CD4-positive, alpha-beta T cell treated with Interleukin-15 for 4 hours (primary cell): ENCODE data around the gene PIKFYVE.
A peak's percentile ranks its signal among the peaks of the same experiment; 100 is the strongest.
"Not testable (repeated sequence)": the region's sequence is repeated elsewhere in the genome, so short reads cannot be mapped to it uniquely, and the experiment has no call there.

Source experiments
- DNase-seq: peaks from one replicate; pipeline ENCODE4 v3.0.0-alpha.2; 2020; ENCODE audit warnings: low spot score

The PIKFYVE gene

DNA sequence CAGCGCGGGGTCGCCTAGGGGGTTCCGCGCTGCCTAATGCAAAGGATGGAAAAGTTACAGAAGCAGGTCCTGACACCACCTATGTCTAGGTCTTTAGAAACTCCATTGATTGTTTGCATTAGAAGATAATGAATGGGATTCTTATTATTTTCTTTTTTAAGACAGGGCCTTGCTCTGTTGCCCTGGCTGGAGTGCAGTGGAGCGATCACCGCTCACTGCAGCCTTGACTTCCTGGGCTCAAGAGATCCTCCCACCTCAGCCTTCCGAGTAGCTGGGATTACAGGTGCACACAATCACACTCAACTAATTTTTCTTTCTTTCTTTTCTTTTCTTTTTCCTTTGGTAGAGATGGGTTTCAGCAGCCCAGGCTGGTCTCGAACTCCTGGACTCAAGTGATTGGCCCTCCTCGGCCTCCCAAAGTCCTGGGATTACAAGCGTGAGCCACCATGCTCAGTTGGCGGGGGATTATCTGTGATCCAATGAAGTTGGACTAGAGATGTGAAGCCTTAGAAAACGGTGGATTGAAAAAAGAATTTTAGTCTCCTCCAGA, 10.4 kb upstream of the PIKFYVE start:
- DNase-seq, result no peak

DNA sequence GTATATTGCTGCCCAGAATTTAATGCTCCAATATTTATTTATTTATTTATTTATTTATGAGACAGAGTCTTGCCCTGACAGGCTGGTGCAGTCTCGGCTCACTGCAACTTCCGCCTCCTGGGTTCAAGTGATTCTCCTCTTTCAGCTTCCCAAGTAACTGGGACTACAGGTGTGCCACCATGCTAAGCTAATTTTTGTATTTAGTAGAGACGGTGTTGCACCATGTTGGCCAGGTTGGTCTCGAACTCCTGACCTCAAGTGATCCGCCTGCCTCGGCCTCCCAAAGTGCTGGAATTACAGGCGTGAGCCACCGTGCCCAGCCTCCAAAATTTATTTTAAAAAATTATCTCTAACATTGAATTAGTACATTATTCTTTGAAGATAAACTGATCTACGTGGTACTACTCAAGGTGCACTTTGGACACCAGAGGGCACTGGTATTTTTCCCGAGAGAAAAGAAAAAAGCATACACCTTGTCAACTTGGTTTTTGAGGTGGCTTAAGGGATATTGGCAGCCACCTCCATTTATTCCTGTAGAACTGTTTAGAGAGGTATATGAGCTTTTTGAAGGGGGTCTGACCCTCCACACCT, 9.8 kb upstream of the PIKFYVE start:
- no peak for DNase-seq

DNA sequence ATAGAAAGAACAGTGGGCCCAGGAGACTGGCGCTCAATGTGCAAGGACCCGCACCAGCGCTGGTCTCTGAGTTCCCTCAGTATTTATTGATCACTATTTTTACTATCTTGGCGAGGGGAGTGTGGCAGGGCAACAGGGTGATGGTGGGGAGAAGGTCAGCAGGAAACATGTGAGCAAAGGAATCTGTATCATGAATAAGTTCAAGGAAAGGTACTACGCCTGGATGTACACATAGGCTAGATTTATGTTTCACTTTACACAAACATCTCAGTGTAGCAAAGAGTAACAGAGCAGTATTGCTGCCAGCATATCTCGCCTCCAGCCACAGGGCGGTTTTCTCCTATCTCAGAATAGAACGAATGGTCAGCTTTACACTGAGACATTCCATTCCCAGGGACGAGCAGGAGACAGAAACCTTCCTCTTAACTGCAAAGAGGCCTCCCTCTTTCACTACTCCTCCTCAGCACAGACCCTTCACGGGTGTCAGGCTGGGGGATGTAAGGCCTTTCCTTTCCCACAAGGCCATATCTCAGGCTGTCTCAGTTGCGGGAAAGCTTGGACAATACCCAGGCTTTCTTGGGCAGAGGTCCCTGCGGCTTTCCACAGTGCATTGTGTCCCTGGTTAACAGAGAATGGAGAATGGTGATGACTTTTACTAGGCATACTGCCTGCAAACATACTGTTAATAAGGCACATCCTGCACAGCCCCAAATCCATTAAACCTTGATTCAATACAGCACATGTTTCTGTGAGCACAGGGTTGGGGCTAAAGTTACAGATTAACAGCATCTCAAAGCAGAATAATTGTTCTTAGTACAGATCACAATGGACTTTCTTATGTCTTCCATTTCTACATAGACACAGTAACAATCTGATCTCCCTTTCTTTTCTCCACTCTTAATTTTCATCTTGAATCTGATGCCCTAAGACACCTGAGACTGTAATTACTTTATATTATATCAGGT, 8.9 kb upstream of the PIKFYVE start:
- DNase-seq, result not testable (repeated sequence)

DNA sequence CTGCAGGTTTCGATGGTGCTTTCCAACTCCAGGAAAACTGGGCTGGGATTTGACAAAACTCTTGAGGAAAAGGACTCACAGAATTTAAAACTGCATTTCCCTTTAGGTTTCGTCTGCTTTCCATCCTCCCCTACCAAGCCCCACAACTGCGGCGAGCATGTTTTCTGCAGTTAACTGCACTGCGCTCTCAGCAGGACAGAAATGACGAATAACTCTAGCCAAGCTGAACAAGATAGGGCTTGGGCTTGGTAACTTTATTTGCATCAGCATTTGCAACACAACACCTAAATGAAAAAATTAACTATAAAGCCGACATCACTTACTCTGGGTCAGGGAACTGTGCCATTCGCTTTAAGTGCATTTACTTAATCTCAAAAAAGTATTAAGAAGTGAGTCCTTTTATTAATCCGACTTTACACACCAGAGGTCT, 669 bp upstream of the PIKFYVE start:
- DNase-seq, result peak; percentile 33

DNA sequence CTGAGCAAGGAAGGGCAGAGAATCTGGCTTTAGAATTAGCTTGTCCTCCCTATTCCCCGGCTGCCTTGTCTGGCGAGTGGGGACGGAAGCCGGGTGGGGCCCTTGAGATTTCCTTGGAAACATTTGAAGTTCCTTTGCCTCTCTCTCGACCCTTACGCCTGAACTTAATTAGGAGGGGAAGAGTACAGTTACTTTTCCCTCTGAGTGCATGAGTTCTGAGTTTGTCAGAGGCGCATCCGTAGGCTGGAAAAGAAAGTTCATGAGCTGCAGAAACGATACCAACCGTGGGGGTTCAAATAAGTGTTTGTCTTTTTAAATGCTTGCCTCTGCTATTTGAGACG, 468 bp downstream of the PIKFYVE start:
- DNase-seq, result no peak

DNA sequence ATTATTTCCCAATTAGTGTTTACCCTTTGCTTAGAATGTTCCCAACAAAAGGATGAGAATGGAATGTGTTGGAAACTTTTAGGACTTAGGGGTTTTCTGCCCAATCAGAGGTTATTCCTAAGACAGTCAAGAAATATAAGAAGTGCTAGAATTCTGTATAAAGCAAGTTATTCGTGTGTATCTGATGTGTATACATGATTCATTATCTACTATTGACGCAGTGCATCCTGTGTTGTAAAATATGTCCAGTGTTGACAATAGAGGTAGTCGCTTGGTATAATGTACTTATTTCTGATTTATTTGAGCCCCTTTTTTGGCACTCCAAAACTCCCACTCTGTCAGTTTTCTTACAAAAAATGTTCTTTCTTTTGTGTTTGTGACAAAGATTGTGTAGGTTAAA, 881 bp downstream of the PIKFYVE start:
- DNase-seq, result no peak

DNA sequence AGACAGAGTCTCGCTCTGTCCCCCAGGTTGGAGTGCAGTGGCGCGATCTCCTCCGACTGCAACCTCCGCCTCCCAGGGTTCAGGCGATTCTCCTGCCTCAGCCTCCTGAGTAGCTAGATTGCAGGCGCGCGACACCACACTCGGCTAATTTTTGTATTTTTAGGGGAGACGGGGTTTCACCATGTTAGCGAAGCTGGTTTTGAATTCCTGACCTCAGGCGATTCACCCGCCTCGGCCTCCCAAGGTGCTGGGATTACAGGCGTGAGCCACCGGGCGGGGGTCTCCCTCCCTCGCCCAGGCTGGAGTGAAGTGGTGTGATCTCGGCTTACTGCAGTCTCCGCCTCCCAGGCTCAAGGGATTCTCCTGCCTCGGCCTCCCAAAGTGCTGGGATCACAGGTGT, 1.5 kb downstream of the PIKFYVE start:
- not testable (repeated sequence) for DNase-seq

DNA sequence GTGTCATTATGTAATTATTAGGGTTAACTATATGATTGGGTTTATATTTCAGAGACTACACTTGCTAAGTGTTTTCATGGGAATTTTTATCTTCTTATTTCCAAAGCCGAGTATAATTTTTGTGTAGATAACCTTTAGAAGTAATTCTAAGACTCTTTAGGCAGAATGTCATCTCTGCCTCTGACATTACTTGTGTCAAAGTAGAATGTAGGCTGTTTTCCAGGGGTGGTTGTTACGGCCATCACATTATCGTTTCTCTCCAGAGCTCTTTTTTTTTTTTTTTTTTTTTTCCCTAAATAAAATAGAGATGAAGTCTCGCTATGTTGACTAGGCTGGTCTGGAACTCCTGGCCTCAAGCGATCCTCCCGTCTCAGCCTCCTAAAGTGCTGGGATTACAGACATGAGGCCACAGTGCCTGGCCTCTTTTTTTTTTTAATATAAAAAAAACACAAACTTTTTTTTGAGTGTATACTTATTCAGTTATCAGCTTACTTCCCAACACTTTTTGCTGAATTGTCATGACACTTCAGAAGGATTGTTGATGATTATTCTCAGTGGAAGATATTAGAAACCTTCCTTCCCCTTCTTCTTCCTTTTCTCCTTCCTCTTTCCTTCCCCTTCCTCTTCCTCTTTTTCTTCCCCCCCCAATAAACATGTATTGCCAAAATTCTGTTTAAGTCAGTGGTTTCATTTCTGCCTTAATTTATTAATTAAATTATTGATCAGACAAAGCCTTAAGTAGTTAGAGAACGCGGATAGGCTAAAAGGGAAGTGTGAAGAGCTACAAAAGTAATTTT, 2.3 kb downstream of the PIKFYVE start:
- DNase-seq, result no peak

DNA sequence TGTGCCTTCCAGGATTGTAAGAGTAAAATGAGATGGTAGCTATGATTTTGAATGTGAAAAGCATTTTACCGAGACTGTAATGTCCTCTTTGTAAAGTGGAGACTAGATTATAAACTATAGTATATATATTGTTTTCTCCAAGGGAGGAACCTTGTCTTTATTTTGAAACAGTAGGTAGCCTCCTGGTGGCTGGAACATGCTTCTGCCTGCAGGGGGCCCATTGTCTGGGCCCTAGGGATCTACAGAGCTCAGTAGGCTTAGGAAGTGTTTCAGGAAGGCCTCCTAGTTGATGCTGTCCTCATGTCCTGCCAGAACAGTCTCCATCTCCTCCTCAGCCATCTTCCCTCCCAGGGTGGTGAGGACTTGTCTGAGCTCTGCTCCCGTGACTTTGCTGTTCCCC, 3.0 kb downstream of the PIKFYVE start:
- DNase-seq, result no peak

DNA sequence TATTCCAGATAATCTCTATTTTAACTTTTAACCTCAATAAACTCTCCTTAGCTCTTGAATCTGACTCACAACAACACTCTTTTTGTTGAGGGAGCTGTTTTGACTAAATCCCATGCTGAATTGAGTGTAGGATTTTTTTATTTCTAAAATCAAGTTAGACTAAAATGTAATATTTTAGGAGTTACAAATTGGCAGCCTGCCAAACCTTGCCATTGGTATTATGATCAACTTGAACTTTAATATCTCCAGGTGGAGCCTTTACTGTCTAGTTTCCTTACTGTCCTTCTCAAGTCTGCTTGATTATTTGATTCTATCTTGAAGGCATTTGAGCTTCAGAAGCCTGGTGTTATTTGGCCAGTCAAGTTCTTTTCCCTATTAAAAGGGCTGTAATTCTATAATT, 8.7 kb downstream of the PIKFYVE start:
- DNase-seq, result no peak

DNA sequence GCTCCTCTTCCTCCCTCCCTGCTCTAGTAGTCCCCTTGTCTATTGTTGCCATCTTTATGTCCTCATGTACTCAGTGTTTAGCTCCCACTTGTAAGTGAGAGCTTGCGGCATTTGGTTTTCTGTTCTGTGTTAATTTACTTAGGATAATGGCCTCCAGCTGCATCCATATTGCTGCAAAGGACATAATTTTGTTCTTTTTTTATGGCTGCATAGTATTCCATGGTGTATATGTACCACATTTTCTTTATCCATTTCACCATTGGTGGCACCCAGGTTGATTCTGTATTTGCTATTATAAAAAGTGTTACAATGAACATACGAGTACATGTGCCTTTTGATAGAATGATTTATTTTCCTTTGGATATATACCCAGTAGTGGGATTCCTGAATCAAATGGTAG, 12.5 kb downstream of the PIKFYVE start:
- DNase-seq, result no peak

DNA sequence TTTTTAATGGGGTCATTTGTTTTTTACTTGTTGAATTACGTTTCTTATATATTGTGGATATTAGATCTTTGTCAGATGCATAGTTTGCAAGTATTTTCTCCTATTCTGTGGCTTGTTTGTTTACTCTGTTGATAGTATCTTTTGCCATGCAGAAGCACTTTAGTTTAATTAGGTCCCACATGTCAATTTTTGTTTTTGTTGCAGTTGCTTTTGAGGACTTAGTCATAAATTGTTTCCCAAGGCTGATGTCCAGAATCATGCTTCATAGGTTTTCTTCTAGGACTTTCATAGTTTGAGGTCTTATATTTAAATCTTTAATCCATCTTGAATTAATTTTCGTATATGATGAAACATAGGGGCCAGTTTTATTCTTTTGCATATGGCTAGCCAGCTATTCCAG, 13.2 kb downstream of the PIKFYVE start:
- no peak for DNase-seq

DNA sequence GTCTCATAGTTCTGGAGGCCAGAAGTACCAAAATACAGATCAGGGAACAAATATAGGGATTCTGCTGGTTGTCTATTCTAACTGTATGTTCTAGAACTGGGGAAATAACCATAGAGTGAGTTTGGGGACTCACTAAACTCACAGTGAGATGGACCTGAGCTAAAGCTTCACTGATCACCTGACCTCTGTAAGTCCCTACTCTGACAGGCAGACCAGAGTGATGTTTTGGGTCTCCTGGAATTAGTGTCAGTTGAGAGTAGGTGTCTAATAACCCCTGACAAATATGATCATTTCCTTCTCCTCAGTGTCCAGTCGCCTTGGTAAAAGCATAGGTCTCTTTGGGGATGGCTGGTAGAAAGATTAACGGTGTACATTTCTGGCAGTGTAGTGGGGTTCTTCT, 14.2 kb downstream of the PIKFYVE start:
- DNase-seq, result no peak

DNA sequence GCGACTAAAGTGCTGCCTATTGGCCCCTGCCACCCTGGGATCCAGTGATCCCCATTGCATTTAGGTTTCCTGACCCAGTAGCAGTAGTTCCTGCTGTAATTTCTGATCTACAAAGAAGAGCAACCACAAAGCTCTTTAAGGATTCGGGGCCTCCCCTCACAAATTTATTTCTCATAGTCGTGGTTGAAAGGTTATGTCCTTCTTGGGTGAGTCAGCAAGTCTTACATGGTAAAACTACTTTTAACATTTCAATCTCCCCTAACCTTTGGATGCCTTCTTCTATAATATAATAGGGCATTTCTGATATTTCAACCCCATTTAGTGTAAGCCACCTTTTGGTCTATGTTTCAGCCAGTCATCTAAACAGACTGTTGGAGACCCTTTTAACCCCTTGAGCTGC, 14.9 kb downstream of the PIKFYVE start:
- no peak for DNase-seq

DNA sequence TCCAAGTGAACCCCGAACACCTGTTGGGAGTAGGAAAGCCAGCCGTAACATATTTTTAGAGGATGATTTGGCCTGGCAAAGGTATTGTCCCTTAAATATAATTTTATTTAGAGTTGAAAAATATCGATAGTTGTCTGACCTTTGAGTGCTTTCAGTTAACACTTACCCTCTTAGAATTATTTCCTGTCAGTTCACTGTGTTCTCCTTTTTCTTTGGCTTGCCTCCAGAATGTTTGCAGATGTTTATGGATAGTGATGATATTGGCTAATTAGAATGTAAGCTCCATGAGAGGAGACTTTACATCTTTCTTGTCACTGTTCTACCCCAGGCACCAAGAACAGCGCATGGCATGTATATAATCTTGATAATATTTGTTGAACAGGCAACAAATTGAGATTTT, 19.8 kb downstream of the PIKFYVE start:
- DNase-seq, result no peak

DNA sequence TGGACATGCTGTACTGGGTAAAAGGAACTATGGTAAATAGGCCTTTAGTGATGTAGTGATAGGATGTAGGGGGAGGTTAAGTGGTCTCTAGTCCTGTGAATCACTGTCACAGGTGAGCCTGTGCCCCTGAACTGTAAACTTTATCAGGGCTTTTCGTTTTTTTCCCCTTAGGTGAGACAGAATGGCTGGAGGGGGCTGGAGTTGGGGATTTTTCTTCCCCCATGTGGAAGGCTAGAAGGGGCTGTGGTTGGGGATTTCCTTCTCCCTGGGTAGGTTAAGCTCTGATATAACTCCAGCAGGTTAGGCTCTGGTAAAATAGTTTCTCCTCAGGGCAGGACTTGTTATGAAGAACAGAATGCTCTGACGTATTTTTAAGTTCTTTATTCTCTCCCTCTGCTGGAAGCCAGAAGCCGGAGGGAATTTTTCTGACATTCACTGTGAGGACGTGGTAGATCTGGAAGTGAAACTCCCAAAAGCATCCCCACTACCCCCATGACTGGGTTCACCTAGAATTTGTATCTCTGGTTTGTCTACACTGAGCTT, 28.5 kb downstream of the PIKFYVE start:
- DNase-seq, result no peak

DNA sequence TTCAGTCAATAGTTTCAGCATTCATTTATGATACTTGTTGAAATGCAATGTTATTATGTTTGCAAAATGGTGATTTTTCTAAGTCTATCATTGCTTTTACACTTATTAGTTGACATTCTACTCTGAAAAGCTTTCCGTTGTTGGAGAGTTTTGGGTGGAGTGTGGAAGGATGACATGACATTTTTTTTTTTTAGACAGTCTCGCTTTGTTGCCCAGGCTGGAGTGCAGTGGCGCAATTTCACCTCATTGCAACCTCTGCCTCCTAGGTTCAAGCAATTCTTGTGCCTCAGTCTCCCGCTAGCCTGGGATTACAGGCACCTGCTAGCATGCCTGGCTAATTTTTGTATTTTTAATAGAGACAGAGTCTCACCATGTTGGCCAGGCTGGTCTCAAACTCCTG, 29.8 kb downstream of the PIKFYVE start:
- DNase-seq, result no peak

DNA sequence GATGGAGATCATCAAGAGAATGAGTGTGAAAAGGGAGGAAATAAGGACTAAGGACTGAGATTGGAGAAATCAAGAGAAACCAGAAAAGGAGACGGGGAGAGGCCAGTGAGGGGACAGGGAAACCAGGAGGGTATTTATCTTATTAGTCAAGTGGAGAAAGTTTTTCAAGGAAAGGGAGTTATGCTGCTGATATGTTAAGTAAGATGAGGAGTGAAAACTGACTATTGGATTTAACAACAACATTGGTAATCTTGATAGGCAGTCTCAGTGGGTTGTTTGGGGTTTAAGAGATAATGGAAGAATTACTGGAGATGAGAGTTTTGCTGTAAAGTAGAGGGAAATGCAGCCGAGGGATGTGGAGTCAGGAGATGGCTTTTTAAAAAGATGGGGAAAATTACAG, 30.6 kb downstream of the PIKFYVE start:
- no peak for DNase-seq

DNA sequence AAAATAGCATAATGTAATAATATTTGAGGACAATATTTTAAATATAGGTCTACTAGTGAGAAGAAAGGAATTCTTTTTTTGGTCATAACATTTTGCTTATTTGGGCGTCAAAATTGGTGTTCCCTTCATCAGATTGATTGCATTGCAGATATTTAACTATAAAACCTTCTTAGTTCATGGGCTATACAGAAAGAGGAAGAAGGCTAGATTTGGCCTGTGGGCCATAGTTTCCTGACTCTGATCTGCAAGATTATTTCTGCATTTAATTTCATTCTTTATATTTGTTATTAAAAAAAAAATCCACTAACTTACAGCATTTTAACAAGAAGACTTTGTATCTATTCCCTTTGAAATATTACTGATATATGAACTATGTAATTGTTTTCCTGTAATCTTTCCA, 31.9 kb downstream of the PIKFYVE start:
- DNase-seq, result no peak

DNA sequence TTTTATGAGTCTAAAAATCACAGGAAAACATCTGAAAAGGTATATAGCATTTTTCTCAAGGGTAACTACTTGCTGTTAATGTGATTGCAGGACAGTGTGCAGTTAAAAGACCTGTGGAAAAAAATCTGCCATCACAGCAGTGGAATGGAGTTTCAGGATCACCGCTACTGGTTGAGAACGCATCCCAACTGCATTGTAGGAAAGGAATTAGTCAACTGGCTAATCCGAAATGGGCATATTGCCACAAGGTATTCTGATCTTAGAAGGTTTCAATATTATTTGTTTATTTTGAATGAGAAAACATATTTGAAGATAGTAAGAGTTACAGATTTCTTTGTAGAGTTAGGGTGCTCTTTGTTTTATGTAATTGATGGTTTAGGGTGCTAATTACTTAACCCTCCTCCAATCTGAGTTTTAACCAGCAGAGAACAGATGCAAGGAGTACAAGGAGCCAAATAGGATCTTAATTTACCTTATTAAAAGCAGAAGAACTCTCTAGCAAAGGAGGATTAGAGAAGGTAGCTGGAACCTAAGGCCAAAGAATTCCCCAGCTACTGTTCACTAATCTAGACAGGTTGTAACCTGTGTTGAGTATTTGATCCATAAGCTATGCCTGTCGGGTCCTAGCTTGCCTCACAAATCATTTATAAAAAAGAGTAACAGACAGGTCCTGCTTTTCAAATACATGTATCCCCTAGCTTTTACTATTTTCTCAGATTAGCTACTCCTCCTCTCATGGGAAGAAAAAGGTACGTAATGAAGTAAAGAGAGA, 35.0 kb downstream of the PIKFYVE start:
- DNase-seq, result no peak

DNA sequence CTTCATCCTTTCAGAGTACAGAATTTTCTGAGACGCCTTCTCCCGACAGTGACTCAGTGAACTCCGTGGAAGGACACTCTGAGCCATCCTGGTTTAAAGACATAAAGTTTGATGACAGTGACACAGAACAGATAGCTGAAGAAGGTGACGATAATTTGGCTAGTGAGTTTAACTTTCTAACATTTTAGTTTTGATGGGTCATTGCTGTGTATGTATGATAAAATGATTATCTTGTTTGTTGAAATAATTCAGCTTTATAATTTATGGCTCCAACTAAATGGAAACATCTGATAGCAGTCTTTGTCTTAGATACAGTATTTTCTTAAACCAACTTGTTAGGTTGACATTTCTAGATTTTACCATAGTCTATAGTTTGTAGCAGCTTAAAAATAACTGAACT, 38.1 kb downstream of the PIKFYVE start:
- no peak for DNase-seq

DNA sequence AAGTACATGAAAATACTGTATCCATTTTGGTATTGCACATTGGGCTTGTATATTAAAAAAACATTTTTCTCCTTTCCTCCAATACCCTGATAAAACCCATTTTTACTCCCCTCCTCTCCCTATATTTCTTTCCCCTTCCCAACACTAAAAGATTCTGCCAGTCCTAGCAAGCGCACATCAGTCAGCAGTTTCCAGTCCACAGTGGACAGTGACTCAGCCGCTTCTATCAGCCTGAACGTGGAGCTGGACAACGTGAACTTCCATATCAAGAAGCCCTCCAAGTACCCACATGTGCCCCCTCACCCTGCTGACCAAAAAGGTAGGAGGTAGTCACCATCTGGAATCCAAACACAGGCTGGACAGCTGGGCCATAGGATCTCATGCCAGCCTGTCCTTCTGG, 38.6 kb downstream of the PIKFYVE start:
- no peak for DNase-seq
